H1 (cell line): ENCODE results near the gene ENPP3. TPM values are rescaled to one million over a fixed set of nuclear protein-coding genes. Genes with fewer than 3 reads are reported as not detected.

Experiments
- CTCF ChIA-PET: fragments of 300-600 bp; sonication (Branson Sonifier 250); formaldehyde crosslinking; loops from one replicate; lab custom pipeline; 2021; ENCODE audit not compliant: partially characterized antibody; lab: Charles Lee
- POLR2A ChIA-PET: fragments of 300-600 bp; sonication (Branson Sonifier 250); formaldehyde crosslinking; loops from one replicate; lab custom pipeline; 2021; ENCODE audit warnings: inconsistent platforms; ENCODE audit not compliant: partially characterized antibody; lab: Charles Lee
- DNase-seq, 2 experiments: peaks; one replicate each; pipeline versions ENCODE4 v3.0.0 to v3.0.0-alpha.2; 2010 to 2022; ENCODE audit warnings: low spot score in 2 of 2, low read depth in 1 of 2, mixed read lengths in 1 of 2
- FAIRE-seq: peaks from 2 replicates; lab custom pipeline; 2011; peaks lifted over from hg19 to GRCh38; lab: Jason Lieb, UNC
- H2AFZ ChIP-seq: 2 replicates; pipeline ENCODE4 v1.8.1; 2012; ENCODE audit warnings: low read length, inconsistent platforms
- H2AK5ac ChIP-seq: 2 replicates; pipeline ENCODE4 v1.6.1; 2013; ENCODE audit warnings: low read depth, low read length
- H2BK120ac ChIP-seq: replicated peaks from 2 replicates; pipeline ENCODE3; 2013; ENCODE audit warnings: low read depth, low read length, inconsistent platforms
- H2BK12ac ChIP-seq: 2 replicates; pipeline ENCODE4 v1.6.1; 2013; ENCODE audit warnings: low read depth, low read length
- H2BK15ac ChIP-seq: 2 replicates; pipeline ENCODE4 v1.6.1; 2013; ENCODE audit warnings: low read length
- H2BK20ac ChIP-seq: 2 replicates; pipeline ENCODE4 v1.6.1; 2013; ENCODE audit warnings: low read length
- H2BK5ac ChIP-seq: 2 replicates; pipeline ENCODE4 v1.6.1; 2013; ENCODE audit warnings: low read depth, low read length
- H3K14ac ChIP-seq: 2 replicates; pipeline ENCODE4 v1.6.1; 2013; ENCODE audit warnings: inconsistent platforms; ENCODE audit not compliant: insufficient read length
- H3K18ac ChIP-seq: 2 replicates; pipeline ENCODE4 v1.6.1; 2013; ENCODE audit warnings: low read length; ENCODE audit errors: extremely low read depth
- H3K23ac ChIP-seq: 2 replicates; pipeline ENCODE4 v1.6.1; 2013; ENCODE audit warnings: inconsistent platforms; ENCODE audit not compliant: insufficient read length
- H3K23me2 ChIP-seq: 2 replicates; pipeline ENCODE4 v1.6.1; 2013; ENCODE audit warnings: low read depth, low read length
- H3K27ac ChIP-seq: 2 replicates; pipeline ENCODE4 v1.6.1; 2011; ENCODE audit warnings: low read depth, low read length, inconsistent platforms
- H3K27me3 ChIP-seq, 4 experiments: replicated peaks in 1 of 4; 1 replicate in 1 of 4; 2 replicates in 3 of 4; pipeline versions ENCODE4 v1.6.1 to v1.8.1; 2011 to 2013; ENCODE audit warnings: low read length in 3 of 4, mild to moderate bottlenecking in 3 of 4, inconsistent platforms in 2 of 4, mixed read lengths in 2 of 4, moderate library complexity in 1 of 4; ENCODE audit not compliant: control insufficient read depth in 3 of 4, insufficient read depth in 3 of 4; ENCODE audit errors: extremely low read depth in 1 of 4
- H3K36me3 ChIP-seq, 4 experiments: 2 replicates each; pipeline versions ENCODE4 v1.6.1 to v1.8.1; 2011 to 2013; ENCODE audit warnings: mild to moderate bottlenecking in 4 of 4, low read length in 3 of 4, moderate library complexity in 2 of 4, control low read depth in 1 of 4, inconsistent platforms in 1 of 4; ENCODE audit not compliant: insufficient read depth in 4 of 4, control insufficient read depth in 2 of 4
- H3K4ac ChIP-seq: replicated peaks from 2 replicates; pipeline ENCODE3; 2013; ENCODE audit warnings: low read length, low read depth, mixed read lengths, inconsistent platforms; ENCODE audit not compliant: insufficient read length
- H3K4me1 ChIP-seq, 4 experiments: replicated peaks in 1 of 4; 1 replicate in 1 of 4; 2 replicates in 3 of 4; pipeline versions ENCODE4 v1.6.1 to v1.8.1; 2011 to 2013; ENCODE audit warnings: low read length in 3 of 4, inconsistent platforms in 2 of 4, mixed read lengths in 1 of 4; ENCODE audit not compliant: insufficient read depth in 4 of 4, control insufficient read depth in 3 of 4
- H3K4me2 ChIP-seq, 2 experiments: 2 replicates each; pipeline versions ENCODE4 v1.6.1 to v1.8.1; 2011 to 2013; ENCODE audit warnings: low read depth in 2 of 2, low read length in 2 of 2, control low read depth in 1 of 2, inconsistent platforms in 1 of 2, mild to moderate bottlenecking in 1 of 2; ENCODE audit not compliant: insufficient read depth in 1 of 2
- H3K4me3 ChIP-seq, 4 experiments: fragments of 200-600, 300-600 bp in 1 of 4; sonication (generic), shearing (Covaris generic), sonication (Bioruptor Twin) in 1 of 4; 2 replicates each; pipeline versions ENCODE4 v1.5.1 to v1.8.1; 2011 to 2016; ENCODE audit warnings: low read length in 4 of 4, low read depth in 3 of 4, control low read depth in 2 of 4, inconsistent platforms in 2 of 4, mild to moderate bottlenecking in 2 of 4, mixed read lengths in 1 of 4, moderate library complexity in 1 of 4; ENCODE audit not compliant: insufficient read depth in 2 of 4; ENCODE audit errors: extremely low read depth in 1 of 4
- H3K56ac ChIP-seq: replicated peaks from 2 replicates; pipeline ENCODE3; 2013; ENCODE audit warnings: low read depth, mild to moderate bottlenecking, mixed read lengths, low read length, inconsistent platforms; ENCODE audit not compliant: insufficient read length
- H3K79me1 ChIP-seq: 2 replicates; pipeline ENCODE4 v1.6.1; 2013; ENCODE audit warnings: low read depth, low read length, control low read depth
- H3K79me2 ChIP-seq, 2 experiments: 2 replicates each; pipeline versions ENCODE4 v1.6.1 to v1.8.1; 2012 to 2013; ENCODE audit warnings: low read length in 2 of 2, mild to moderate bottlenecking in 2 of 2, inconsistent platforms in 1 of 2; ENCODE audit not compliant: insufficient read depth in 2 of 2, control insufficient read depth in 1 of 2
- H3K9ac ChIP-seq, 4 experiments: replicated peaks in 1 of 4; 1 replicate in 1 of 4; 2 replicates in 3 of 4; pipeline versions ENCODE4 v1.6.1 to v1.8.1; 2011 to 2013; ENCODE audit warnings: low read depth in 3 of 4, low read length in 3 of 4, control low read depth in 2 of 4, mild to moderate bottlenecking in 2 of 4, moderate library complexity in 2 of 4, inconsistent platforms in 1 of 4; ENCODE audit errors: extremely low read depth in 1 of 4
- H3K9me3 ChIP-seq, 2 experiments: 2 replicates each; pipeline versions ENCODE4 v1.6.1 to v1.8.1; 2012 to 2013; ENCODE audit warnings: mild to moderate bottlenecking in 2 of 2, moderate library complexity in 2 of 2, control low read depth in 1 of 2, inconsistent platforms in 1 of 2, low read depth in 1 of 2, low read length in 1 of 2, mixed read lengths in 1 of 2; ENCODE audit not compliant: insufficient read depth in 2 of 2
- H4K20me1 ChIP-seq, 2 experiments: replicated peaks in 1 of 2; 2 replicates each; pipeline versions ENCODE3 to v1.8.1; 2011 to 2013; ENCODE audit warnings: inconsistent platforms in 2 of 2, low read length in 2 of 2, mild to moderate bottlenecking in 1 of 2; ENCODE audit not compliant: insufficient read depth in 2 of 2, control insufficient read depth in 1 of 2
- H4K5ac ChIP-seq: 2 replicates; pipeline ENCODE4 v1.6.1; 2013; ENCODE audit warnings: low read length, low read depth, mixed read lengths, inconsistent platforms; ENCODE audit not compliant: insufficient read length
- H4K8ac ChIP-seq: 2 replicates; pipeline ENCODE4 v1.8.0; 2013; ENCODE audit warnings: mild to moderate bottlenecking, moderate library complexity, low read length, inconsistent platforms; ENCODE audit not compliant: insufficient read depth; ENCODE audit errors: extremely low read depth
- H4K91ac ChIP-seq: replicated peaks from 2 replicates; pipeline ENCODE3; 2013; ENCODE audit warnings: low read length, mixed read lengths, inconsistent platforms; ENCODE audit not compliant: insufficient read length
- ATF3 ChIP-seq: IDR thresholded peaks from 2 replicates; pipeline ENCODE4 v1.6.1; 2011; ENCODE audit warnings: low read depth, mild to moderate bottlenecking, low read length; ENCODE audit not compliant: insufficient read depth
- CHD2 ChIP-seq: IDR thresholded peaks from 2 replicates; pipeline ENCODE4 v1.6.1; 2012; ENCODE audit warnings: low read length, improper control_type of control experiment
- NANOG ChIP-seq: IDR thresholded peaks from 2 replicates; pipeline ENCODE4 v1.6.1; 2011; ENCODE audit warnings: low read length, low read depth, mild to moderate bottlenecking, inconsistent platforms; ENCODE audit not compliant: insufficient read depth, poor library complexity, severe bottlenecking
- RBBP5 ChIP-seq: IDR thresholded peaks from 2 replicates; pipeline ENCODE4 v1.7.1; 2012; ENCODE audit warnings: low read depth, mild to moderate bottlenecking, inconsistent platforms, low read length, moderate library complexity, borderline replicate concordance
- TBP ChIP-seq: IDR thresholded peaks from 2 replicates; pipeline ENCODE4 v1.6.1; 2011; ENCODE audit warnings: low read depth, low read length, improper control_type of control experiment
- TCF12 ChIP-seq: IDR thresholded peaks from 2 replicates; pipeline ENCODE4 v1.6.1; 2011; ENCODE audit warnings: low read depth, mild to moderate bottlenecking, low read length
- WGBS, 2 experiments: shearing (Covaris generic) in 1 of 2; methylation state at CpG; one replicate each; pipeline versions ENCODE4 v1.1.6 to v1.1.7; 2013 to 2015; ENCODE audit warnings: low lambda C conversion rate in 2 of 2, mixed read lengths in 2 of 2, inconsistent platforms in 1 of 2, low coverage in 1 of 2, missing lambda C conversion rate in 1 of 2; ENCODE audit not compliant: insufficient replicate concordance in 2 of 2, insufficient coverage in 1 of 2, insufficient read length in 1 of 2; ENCODE audit errors: extremely low coverage in 1 of 2, missing lambda C conversion rate in 1 of 2; 5-methylcytosine and 5-hydroxymethylcytosine counted together
- polyA plus RNA-seq, 7 experiments: library from polyadenylated mRNA; depleted of rRNA in 3 of 7; stranded (reverse) in 5 of 7; unstranded in 2 of 7; fragments of >200 nt in 5 of 7; fragments of 200-250 nt in 2 of 7; gene quantifications; 1 replicate in 5 of 7; 2 replicates in 1 of 7; 4 replicates in 1 of 7; pipeline versions ENCODE4 v1.2.1 to v1.2.3, GENCODE V29; 2011 to 2013; ENCODE audit warnings: missing spikeins in 2 of 7, mixed read lengths in 2 of 7
- total RNA-seq: library from RNA; stranded (reverse); fragmentation: NEBNext Ultra II Directional; extraction: Animal tissue kit (Norgen Biotek cat#: 25700); gene quantifications from 2 replicates; pipeline ENCODE4 v1.2.1, GENCODE V29; 2021

Gene ENPP3
- total and polyA plus RNA-seq, 2 of the 8 experiments (the other 6 are each of a cell fraction or from before 2014, with no cell fraction given): 0.11 TPM; not detected in 1

GRCh38 chr6:131775886-131776285, 138.8 kb downstream of the ENPP3 start:
- Histone ChIP-seq H2AFZ (no peak overlapping the region), H3K18ac (no peak overlapping the region)

More at GRCh38 chr6:131775886-131776285, 138.8 kb downstream of the ENPP3 start:
- Histone ChIP-seq H3K4me1 (peaks cover 0 to 4% (median 0%) of the 10 kb centered on the region in 4 experiments; a peak in 1 of 7 replicates), H3K79me1 (no peaks in the 10 kb centered on the region), H3K4me3 (no peak overlapping the region), H2AK5ac (no peak overlapping the region), H2BK12ac (no peak overlapping the region), H3K27ac (no peak overlapping the region), H3K56ac (no peak overlapping the region), H3K4me2 (no peak overlapping the region), H3K23me2 (no peaks in the 10 kb centered on the region), H3K9me3 (no peaks in the 10 kb centered on the region), H3K23ac (no peak overlapping the region), H3K4ac (no peak overlapping the region), H2BK20ac (no peak overlapping the region), H4K8ac (no peak overlapping the region), H3K27me3 (0 out of 7 replicates have a peak, but pooled peaks cover 0 to 1% (median 0%) of the 10 kb centered on the region in 4 experiments), H3K9ac (no peak overlapping the region), H4K91ac (no peak overlapping the region), H4K5ac (no peak overlapping the region), H3K79me2 (no peaks in the 10 kb centered on the region), H3K36me3 (no peaks in the 10 kb centered on the region), H2BK120ac (no peak overlapping the region), H2BK15ac (no peak overlapping the region), H3K14ac (no peak overlapping the region), H4K20me1 (no peaks in the 10 kb centered on the region), H2BK5ac (no peak overlapping the region)
- CTCF ChIA-PET: no interaction called here
- TF ChIP-seq ATF3 (no peak), CHD2 (no peak), TBP (no peak), RBBP5 (no peak), NANOG (no peak), TCF12 (no peak)
- 87% methylated on average over 3 of the region's 3 CpGs; no CpG with 5 or more reads in 1 of the 2 experiments for WGBS, 2 experiments
- DNase-seq (no peak), FAIRE-seq (no peak)
- POLR2A ChIA-PET: no interaction called here
